CD4-positive, alpha-beta T cell treated with Interleukin-21 for 1 hour (primary cell): ENCODE results near the gene PFDN5.
"Not testable (repeated sequence)": the region's sequence is repeated elsewhere in the genome, so short reads cannot be mapped to it uniquely, and the experiment has no call there.

Experiments
- DNase-seq: peaks from one replicate; pipeline ENCODE4 v3.0.0-alpha.2; 2020

Gene PFDN5

GRCh38 chr12:53330671-53331070, 35.3 kb downstream of the PFDN5 start:
- DNase-seq, result no peak

- DNase-seq, result not testable (repeated sequence)
These were observed 37.0 kb downstream of the PFDN5 start for GRCh38 chr12:53332339-53332738.

GRCh38 chr12:53332744-53333143, 37.4 kb downstream of the PFDN5 start:
- DNase-seq, result no peak

GRCh38 chr12:53333289-53333688, 37.9 kb downstream of the PFDN5 start:
- no peak for DNase-seq

GRCh38 chr12:53333845-53334244, 38.5 kb downstream of the PFDN5 start:
- no peak for DNase-seq

GRCh38 chr12:53334822-53335221, 39.5 kb downstream of the PFDN5 start:
- DNase-seq, result no peak

- DNase-seq, result no peak
These were observed 40.9 kb downstream of the PFDN5 start, which contains the start of gene SP7 for GRCh38 chr12:53336181-53336681. Gene SP7, minus strand, starts transcription at chr12:53336354. Its CDS starts 708 bp downstream, at chr12:53335646.

- DNase-seq, result peak; percentile 13
These were observed 42.7 kb downstream of the PFDN5 start for GRCh38 chr12:53338017-53338416.

- no peak for DNase-seq
These were observed 43.6 kb downstream of the PFDN5 start for GRCh38 chr12:53338916-53339315.

GRCh38 chr12:53340398-53340797, 45.1 kb downstream of the PFDN5 start:
- DNase-seq, result no peak

GRCh38 chr12:53343449-53343848, 48.1 kb downstream of the PFDN5 start:
- no peak for DNase-seq

- no peak for DNase-seq
These were observed 48.6 kb downstream of the PFDN5 start for GRCh38 chr12:53343969-53344368.

- DNase-seq, result no peak
These were observed 49.1 kb downstream of the PFDN5 start for GRCh38 chr12:53344487-53344823.

GRCh38 chr12:53344824-53345485, 49.6 kb downstream of the PFDN5 start:
- peak; percentile 76 for DNase-seq

GRCh38 chr12:53345486-53346188, 50.3 kb downstream of the PFDN5 start:
- no peak for DNase-seq

GRCh38 chr12:53346491-53346890, 51.1 kb downstream of the PFDN5 start:
- no peak for DNase-seq

- DNase-seq, result no peak
These were observed 52.6 kb downstream of the PFDN5 start for GRCh38 chr12:53347905-53348304.
